ENCODE results near the gene PON3. TPM values are rescaled to one million over a fixed set of nuclear protein-coding genes. Genes with fewer than 3 reads are reported as not detected.

The PON3 gene
- total and polyA plus RNA-seq, 2 experiments from 2014 or later, result 0.45 TPM; not detected in 1

DNA sequence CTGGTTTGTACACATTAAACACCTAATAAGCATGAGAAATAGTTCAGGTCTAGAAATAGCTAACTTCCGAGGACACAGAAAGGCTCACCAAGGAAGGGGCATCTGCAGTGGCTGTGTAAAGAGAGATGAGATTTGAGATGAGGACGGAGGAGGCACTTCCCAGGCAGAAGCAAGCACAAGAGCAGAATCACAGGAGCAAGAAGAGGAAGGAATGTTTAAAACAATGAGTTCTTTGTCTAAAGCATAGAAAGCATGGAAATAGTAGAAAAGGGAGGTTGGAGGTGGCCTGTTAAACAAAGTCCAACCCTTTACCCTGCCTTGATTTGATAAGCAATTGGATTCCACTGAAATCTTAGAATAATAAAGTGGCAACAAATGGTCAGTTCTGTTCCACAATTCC, 11.6 kb upstream of the PON3 start:
- no peak for DNase-seq (ENCODE audit: low spot score)
- Histone ChIP-seq H3K4me3 (no peak overlapping the region), H3K36me3 (replicated peaks; ENCODE audit: insufficient read depth, low read depth) (no peaks in the 10 kb centered on the region), H3K27ac (peak overlapping the region; percentile 44), H3K9me2 (replicated peaks; ENCODE audit: insufficient read depth) (no peaks in the 10 kb centered on the region), H3K9me3 (ENCODE audit: low read depth) (no peaks in the 10 kb centered on the region), H3K4me2 (no peak overlapping the region), H3K27me3 (no peaks in the 10 kb centered on the region), H4K20me1 (ENCODE audit: insufficient read depth, poor library complexity, severe bottlenecking) (no peaks in the 10 kb centered on the region), H3K79me2 (no peaks in the 10 kb centered on the region), H3K4me1 (ENCODE audit: insufficient read depth) (no peaks in the 10 kb centered on the region), H2AFZ (no peak overlapping the region)
- 33% methylated on average over 2 of the region's 2 CpGs for whole genome bisulfite sequencing (ENCODE audit: low lambda C conversion rate, missing lambda C conversion rate)
- TF ChIP-seq, protein P1, sequence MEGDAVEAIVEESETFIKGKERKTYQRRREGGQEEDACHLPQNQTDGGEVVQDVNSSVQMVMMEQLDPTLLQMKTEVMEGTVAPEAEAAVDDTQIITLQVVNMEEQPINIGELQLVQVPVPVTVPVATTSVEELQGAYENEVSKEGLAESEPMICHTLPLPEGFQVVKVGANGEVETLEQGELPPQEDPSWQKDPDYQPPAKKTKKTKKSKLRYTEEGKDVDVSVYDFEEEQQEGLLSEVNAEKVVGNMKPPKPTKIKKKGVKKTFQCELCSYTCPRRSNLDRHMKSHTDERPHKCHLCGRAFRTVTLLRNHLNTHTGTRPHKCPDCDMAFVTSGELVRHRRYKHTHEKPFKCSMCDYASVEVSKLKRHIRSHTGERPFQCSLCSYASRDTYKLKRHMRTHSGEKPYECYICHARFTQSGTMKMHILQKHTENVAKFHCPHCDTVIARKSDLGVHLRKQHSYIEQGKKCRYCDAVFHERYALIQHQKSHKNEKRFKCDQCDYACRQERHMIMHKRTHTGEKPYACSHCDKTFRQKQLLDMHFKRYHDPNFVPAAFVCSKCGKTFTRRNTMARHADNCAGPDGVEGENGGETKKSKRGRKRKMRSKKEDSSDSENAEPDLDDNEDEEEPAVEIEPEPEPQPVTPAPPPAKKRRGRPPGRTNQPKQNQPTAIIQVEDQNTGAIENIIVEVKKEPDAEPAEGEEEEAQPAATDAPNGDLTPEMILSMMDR (IDR thresholded peaks at IDR 0.05; ENCODE audit: poor library complexity), result no peak
- no peak for TF ChIP-seq EZH2phosphoT487 (IDR thresholded peaks at IDR 0.05; ENCODE audit: low read depth, severe bottlenecking, unreplicated experiment)
- TF ChIP-seq EZH2 (IDR thresholded peaks at IDR 0.05; ENCODE audit: borderline replicate concordance), result no peak

DNA sequence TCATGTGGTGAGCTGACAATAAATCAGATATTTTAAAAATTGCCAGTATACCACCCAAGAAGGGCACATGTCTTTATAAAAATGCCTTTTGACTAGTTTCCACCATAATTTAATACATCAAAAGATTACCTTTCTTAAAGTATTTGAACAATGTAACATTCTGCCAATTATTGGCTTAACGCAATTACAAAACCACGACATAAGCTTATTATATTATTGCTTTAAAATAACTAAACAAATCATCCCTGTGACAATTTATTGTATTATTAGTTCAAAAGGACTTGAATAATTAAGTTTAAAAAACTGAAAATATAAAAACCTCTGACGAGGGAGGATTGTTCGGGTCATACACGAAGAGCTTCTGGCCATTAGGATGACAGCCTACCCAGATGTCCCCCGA, 9.6 kb upstream of the PON3 start:
- TF ChIP-seq, protein P1 (IDR thresholded peaks at IDR 0.05; ENCODE audit: poor library complexity), result no peak
- no peak for TF ChIP-seq EZH2phosphoT487 (IDR thresholded peaks at IDR 0.05; ENCODE audit: low read depth, severe bottlenecking, unreplicated experiment)
- TF ChIP-seq EZH2 (IDR thresholded peaks at IDR 0.05; ENCODE audit: borderline replicate concordance), result no peak
- H2AFZ ChIP-seq, result no peak overlapping the region

DNA sequence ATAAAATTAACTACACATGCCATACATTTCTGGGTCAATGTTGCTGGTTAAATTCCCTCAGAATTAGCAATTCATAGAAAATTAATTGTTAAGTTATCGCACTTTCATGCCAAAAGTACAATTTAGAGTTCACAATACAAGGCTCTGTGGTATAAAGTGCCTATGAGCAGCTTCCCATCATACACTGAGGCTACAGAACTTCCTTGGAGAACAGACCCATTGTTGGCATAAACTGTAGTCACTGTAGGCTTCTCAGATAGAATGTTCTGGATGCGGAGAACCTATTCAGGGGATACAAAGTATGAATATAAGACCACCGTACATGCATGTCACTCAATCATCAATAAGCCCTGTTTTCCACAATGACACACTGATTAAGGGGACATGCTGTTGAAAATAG, 9.0 kb upstream of the PON3 start:
- WGBS (ENCODE audit: low lambda C conversion rate, missing lambda C conversion rate), result 97% methylated on average over 3 of the region's 3 CpGs

More for the DNA sequence above, 9.6 kb upstream of the PON3 start:
- no peak overlapping the region for H3K4me3 ChIP-seq
- H3K36me3 ChIP-seq (replicated peaks; ENCODE audit: insufficient read depth, low read depth), result no peaks in the 10 kb centered on the region
- 93% methylated on average over 6 of the region's 6 CpGs for WGBS (ENCODE audit: low lambda C conversion rate, missing lambda C conversion rate)
- no peaks in the 10 kb centered on the region for H3K27me3 ChIP-seq
- H4K20me1 ChIP-seq (ENCODE audit: insufficient read depth, poor library complexity, severe bottlenecking), result no peaks in the 10 kb centered on the region
- H3K9me3 ChIP-seq (ENCODE audit: low read depth), result no peaks in the 10 kb centered on the region
- H3K27ac ChIP-seq, result no peak overlapping the region
- no peaks in the 10 kb centered on the region for H3K9me2 ChIP-seq (replicated peaks; ENCODE audit: insufficient read depth)
- no peak for DNase-seq (ENCODE audit: low spot score)
- no peak overlapping the region for H3K4me2 ChIP-seq
- H3K79me2 ChIP-seq, result no peaks in the 10 kb centered on the region
- H3K4me1 ChIP-seq (ENCODE audit: insufficient read depth), result no peaks in the 10 kb centered on the region

More for the DNA sequence above, 9.0 kb upstream of the PON3 start:
- H3K27me3 ChIP-seq, result no peaks in the 10 kb centered on the region
- no peak overlapping the region for H3K4me2 ChIP-seq
- H3K4me1 ChIP-seq (ENCODE audit: insufficient read depth), result no peaks in the 10 kb centered on the region
- H3K36me3 ChIP-seq (replicated peaks; ENCODE audit: insufficient read depth, low read depth), result no peaks in the 10 kb centered on the region
- no peak overlapping the region for H3K4me3 ChIP-seq
- H2AFZ ChIP-seq, result no peak overlapping the region
- TF ChIP-seq EZH2phosphoT487 (IDR thresholded peaks at IDR 0.05; ENCODE audit: low read depth, severe bottlenecking, unreplicated experiment), result no peak
- TF ChIP-seq, protein P1 (IDR thresholded peaks at IDR 0.05; ENCODE audit: poor library complexity), result no peak
- no peak for TF ChIP-seq EZH2 (IDR thresholded peaks at IDR 0.05; ENCODE audit: borderline replicate concordance)
- no peaks in the 10 kb centered on the region for H3K79me2 ChIP-seq
- DNase-seq (ENCODE audit: low spot score), result no peak
- H3K9me3 ChIP-seq (ENCODE audit: low read depth), result no peaks in the 10 kb centered on the region
- no peaks in the 10 kb centered on the region for H3K9me2 ChIP-seq (replicated peaks; ENCODE audit: insufficient read depth)
- H4K20me1 ChIP-seq (ENCODE audit: insufficient read depth, poor library complexity, severe bottlenecking), result no peaks in the 10 kb centered on the region
- no peak overlapping the region for H3K27ac ChIP-seq
